Measurements from ENCODE around the gene TSPAN9. TPM values are rescaled to one million over a fixed set of nuclear protein-coding genes. Genes with fewer than 3 reads are reported as not detected.

Gene TSPAN9
- total RNA-seq, 1 donor, result 8.1 TPM

DNA sequence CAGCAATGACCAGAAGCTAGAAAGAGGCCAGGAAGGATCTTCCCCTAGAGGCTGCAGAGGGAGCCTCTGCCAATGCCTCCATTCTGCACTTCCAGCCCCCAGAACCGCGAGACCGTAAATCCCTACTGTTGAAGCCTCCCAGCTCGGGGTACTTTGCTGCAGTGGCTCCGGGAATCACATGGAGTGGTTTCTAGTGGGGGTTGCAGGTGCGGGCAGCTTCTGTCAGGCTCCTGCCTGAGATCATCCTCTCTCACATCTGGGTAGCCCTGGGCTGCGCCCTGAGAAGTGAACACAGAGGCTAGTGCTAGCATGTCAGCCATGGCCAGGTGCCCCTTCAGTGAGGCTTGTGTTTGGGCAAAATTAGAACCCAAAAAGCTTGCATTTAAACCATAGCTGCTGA, 67.3 kb downstream of the TSPAN9 start:
- H3K4me3 ChIP-seq (ENCODE audit: low read depth, low read length), result no peak overlapping the region
- TF ChIP-seq, protein P1, sequence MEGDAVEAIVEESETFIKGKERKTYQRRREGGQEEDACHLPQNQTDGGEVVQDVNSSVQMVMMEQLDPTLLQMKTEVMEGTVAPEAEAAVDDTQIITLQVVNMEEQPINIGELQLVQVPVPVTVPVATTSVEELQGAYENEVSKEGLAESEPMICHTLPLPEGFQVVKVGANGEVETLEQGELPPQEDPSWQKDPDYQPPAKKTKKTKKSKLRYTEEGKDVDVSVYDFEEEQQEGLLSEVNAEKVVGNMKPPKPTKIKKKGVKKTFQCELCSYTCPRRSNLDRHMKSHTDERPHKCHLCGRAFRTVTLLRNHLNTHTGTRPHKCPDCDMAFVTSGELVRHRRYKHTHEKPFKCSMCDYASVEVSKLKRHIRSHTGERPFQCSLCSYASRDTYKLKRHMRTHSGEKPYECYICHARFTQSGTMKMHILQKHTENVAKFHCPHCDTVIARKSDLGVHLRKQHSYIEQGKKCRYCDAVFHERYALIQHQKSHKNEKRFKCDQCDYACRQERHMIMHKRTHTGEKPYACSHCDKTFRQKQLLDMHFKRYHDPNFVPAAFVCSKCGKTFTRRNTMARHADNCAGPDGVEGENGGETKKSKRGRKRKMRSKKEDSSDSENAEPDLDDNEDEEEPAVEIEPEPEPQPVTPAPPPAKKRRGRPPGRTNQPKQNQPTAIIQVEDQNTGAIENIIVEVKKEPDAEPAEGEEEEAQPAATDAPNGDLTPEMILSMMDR (IDR thresholded peaks at IDR 0.05; ENCODE audit: insufficient read depth, low read length), result no peak
- no peak for DNase-seq (ENCODE audit: low read depth)

DNA sequence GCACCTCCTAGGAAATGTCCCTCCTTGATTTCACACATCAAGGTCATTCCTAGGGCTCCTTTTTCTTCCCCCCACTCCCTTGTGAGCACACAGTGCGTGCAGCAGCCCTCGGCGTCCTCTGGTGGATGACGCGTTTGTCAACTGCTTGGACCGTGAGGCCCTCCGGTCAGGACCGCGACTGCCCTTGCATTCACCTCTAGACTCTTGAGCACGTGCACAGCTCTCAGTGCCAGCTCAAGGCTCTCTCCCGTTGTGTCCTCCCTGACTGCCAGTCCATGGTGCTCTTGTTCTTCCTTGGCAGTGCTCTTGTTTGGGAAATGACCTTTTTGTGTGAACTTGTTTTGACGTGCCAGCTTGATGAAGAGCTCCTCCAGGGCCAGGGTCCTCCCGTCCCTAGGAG, 67.9 kb downstream of the TSPAN9 start:
- no peak for DNase-seq (ENCODE audit: low read depth)
- TF ChIP-seq, protein P1 (IDR thresholded peaks at IDR 0.05; ENCODE audit: insufficient read depth, low read length), result no peak
- no peak overlapping the region for H3K4me3 ChIP-seq (ENCODE audit: low read depth, low read length)

DNA sequence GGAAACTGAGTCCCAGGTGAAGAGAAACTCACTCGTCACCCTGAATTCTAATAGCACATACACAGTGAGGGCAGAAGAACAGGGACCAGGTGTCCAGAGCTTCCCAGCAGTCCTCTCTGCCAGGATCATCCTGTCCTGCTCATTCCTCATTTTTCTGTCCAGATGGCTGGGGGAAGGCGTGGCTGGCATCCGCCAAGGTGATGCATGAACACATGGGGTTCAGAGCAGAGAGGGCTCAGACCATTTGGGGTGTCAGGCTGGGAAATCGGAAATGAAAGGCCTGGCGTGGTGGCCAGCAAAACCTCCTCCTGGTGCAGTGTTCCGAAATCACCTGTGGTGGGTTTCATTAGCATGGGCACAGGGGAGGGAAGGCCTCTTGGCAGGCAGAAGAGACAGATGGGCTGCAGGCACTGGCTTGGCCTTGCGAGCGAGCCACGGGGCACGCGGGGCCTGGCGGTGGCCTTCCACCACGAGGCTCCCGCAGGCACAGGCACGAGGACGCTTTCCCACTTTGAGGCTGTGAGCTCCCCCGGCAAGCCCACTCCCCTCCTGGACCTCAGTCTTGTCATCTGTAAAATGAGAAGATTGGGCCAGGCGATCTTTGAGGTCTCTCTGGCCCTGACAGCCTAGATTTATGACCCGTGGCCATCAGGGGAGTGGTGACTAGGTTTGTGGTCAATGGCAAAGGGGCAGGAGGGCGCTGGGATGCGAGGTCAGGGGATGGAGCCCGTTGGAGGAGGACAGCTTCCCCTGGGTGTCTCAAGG, 68.5 kb downstream of the TSPAN9 start:
- no peak overlapping the region for H3K4me3 ChIP-seq (ENCODE audit: low read depth, low read length)
- TF ChIP-seq, protein P1 (IDR thresholded peaks at IDR 0.05; ENCODE audit: insufficient read depth, low read length), result no peak
- no peak for DNase-seq (ENCODE audit: low read depth)

DNA sequence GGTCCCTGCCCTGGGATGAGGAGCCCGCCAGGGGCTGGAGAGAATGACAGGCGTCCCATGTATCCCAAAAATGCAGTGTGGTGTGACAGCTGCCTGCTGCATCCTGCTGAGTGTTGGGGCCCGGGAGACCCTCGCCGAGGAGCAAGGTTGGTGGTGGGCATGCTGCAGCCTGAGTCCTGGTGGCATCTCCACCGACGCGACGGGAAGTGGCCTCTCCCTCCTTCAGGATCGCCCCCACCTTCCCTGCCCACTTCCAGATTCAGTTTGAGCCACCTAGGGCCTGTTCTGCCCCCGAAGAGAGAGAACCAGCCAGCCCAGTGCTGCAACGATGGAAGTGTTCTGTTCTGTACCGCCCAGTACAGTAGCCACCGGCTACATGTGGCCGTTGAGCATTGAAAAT, 70.1 kb downstream of the TSPAN9 start:
- DNase-seq (ENCODE audit: low read depth), result no peak
- TF ChIP-seq, protein P1 (IDR thresholded peaks at IDR 0.05; ENCODE audit: insufficient read depth, low read length), result no peak
- no peak overlapping the region for H3K4me3 ChIP-seq (ENCODE audit: low read depth, low read length)

DNA sequence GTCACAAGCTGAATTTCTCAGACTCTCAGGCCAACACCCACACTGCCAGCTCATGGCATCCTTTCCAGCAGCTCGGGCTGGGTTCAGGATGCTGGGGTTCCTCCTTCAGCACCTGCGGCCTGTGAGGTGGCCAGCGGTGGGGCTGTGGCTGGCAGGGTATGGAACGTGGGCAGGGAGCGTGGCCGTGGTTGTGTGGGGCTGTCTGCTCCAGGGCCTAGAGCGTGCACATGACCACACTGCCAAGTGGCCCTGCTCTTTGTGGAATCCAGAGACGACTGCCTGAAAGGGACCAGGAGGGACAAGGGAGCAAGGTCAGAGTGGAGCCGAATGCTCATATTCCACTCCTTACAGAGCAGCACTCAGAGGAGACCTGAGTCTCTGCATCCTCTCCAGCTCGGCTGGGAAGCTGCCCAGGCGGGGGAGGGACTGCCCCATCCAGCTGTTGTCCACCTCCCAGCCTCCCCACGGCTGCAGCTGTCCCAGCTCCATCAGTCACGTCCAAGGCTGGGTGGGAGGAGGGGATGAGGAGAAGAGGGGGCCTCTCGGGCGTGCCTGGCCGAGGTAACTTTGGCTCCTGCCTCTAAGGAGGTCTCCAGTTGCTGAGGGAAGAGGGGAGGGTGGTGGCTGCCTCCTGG, 71.3 kb downstream of the TSPAN9 start:
- peak; percentile 13 for DNase-seq (ENCODE audit: low read depth)

DNA sequence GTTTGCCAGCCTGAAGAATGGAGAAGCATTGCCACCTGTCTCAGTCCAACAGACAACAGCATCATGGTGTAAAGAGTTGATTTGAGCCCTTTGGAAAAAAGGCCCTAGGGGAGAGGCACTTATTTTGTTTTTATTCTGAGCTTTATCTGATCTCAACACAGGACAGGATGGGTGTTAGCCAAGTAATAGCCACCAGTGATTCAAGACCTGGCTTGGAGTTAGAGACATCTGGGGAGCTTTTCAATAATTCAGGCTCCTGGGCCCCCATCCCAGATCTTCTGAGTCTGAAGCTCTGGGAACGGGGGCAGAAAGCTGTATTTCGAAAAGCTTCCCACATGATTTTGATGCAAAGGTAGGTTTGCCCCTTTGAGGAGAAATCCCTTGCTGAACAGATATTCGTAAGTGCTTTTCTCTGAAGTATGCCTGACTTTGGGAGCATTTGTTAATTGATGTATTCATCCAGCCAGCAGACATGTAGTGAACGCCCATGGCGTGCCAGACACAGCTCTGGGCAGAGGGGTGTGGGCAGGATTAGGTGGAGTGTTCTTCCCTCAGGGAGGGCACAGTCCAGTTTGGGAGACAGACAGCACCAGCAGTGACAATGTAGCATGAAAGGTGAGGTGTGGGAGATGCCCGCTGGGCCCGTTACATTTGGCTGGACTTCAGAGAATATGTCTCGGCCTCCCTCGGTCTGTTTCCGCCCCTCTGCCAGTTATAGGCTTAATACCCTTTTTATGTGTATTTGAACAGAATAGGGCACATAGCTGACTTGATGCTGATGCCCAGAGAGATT, 72.5 kb downstream of the TSPAN9 start:
- no peak overlapping the region for H3K4me3 ChIP-seq (ENCODE audit: low read depth, low read length)
- DNase-seq (ENCODE audit: low read depth), result peak; percentile 62
- TF ChIP-seq, protein P1 (IDR thresholded peaks at IDR 0.05; ENCODE audit: insufficient read depth, low read length), result no peak

More for the DNA sequence above, 71.3 kb downstream of the TSPAN9 start:
- TF ChIP-seq, protein P1 (IDR thresholded peaks at IDR 0.05; ENCODE audit: insufficient read depth, low read length), result no peak
- H3K4me3 ChIP-seq (ENCODE audit: low read depth, low read length), result no peak overlapping the region

Data from fibroblast of the aortic adventitia (primary cell).